ENCODE data around the gene GPR4.

GPR4 gene

GRCh38 chr19:45567609-45568008, 34.4 kb downstream of the GPR4 start:
- Histone ChIP-seq H3K36me3 (ENCODE audit: insufficient read depth, low read length) (no peaks in the 10 kb centered on the region), H3K9me3 (ENCODE audit: insufficient read depth, low read depth, low read length) (no peaks in the 10 kb centered on the region), H3K4me1 (ENCODE audit: insufficient read depth, low read length) (peaks cover 7% of the 10 kb centered on the region), H3K27me3 (ENCODE audit: insufficient read depth, low read length) (no peaks in the 10 kb centered on the region), H3K27ac (ENCODE audit: low read depth, low read length) (no peak overlapping the region), H3K9ac (ENCODE audit: low read depth, low read length) (no peak overlapping the region), H3K4me3 (ENCODE audit: low read length) (no peak overlapping the region)
- WGBS: no CpG with 5 or more reads among the region's 2 CpGs

- Histone ChIP-seq H3K4me1 (ENCODE audit: insufficient read depth, low read length) (peaks cover 7% of the 10 kb centered on the region), H3K36me3 (ENCODE audit: insufficient read depth, low read length) (no peaks in the 10 kb centered on the region), H3K27me3 (ENCODE audit: insufficient read depth, low read length) (no peaks in the 10 kb centered on the region), H3K9ac (ENCODE audit: low read depth, low read length) (no peak overlapping the region), H3K4me3 (ENCODE audit: low read length) (no peak overlapping the region), H3K27ac (ENCODE audit: low read depth, low read length) (peak overlapping the region; percentile 48; the same call in 1 of the 2 replicates), H3K9me3 (ENCODE audit: insufficient read depth, low read depth, low read length) (no peaks in the 10 kb centered on the region)
- WGBS: 15% methylated on average over 5 of the region's 5 CpGs
Measured at GRCh38 chr19:45564131-45564780, 37.8 kb downstream of the GPR4 start.

GRCh38 chr19:45560686-45561085, 41.3 kb downstream of the GPR4 start:
- Histone ChIP-seq H3K36me3 (ENCODE audit: insufficient read depth, low read length) (no peaks in the 10 kb centered on the region), H3K4me3 (ENCODE audit: low read length) (no peak overlapping the region), H3K27me3 (ENCODE audit: insufficient read depth, low read length) (no peaks in the 10 kb centered on the region), H3K9ac (ENCODE audit: low read depth, low read length) (no peak overlapping the region), H3K9me3 (ENCODE audit: insufficient read depth, low read depth, low read length) (no peaks in the 10 kb centered on the region), H3K4me1 (ENCODE audit: insufficient read depth, low read length) (peaks cover 7% of the 10 kb centered on the region), H3K27ac (ENCODE audit: low read depth, low read length) (no peak overlapping the region)
- 86% methylated on average over 11 of the region's 11 CpGs for WGBS

GRCh38 chr19:45560038-45560437, 42.0 kb downstream of the GPR4 start:
- Histone ChIP-seq H3K36me3 (ENCODE audit: insufficient read depth, low read length) (no peaks in the 10 kb centered on the region), H3K27ac (ENCODE audit: low read depth, low read length) (no peak overlapping the region), H3K4me1 (ENCODE audit: insufficient read depth, low read length) (peaks cover 7% of the 10 kb centered on the region), H3K4me3 (ENCODE audit: low read length) (no peak overlapping the region), H3K9ac (ENCODE audit: low read depth, low read length) (no peak overlapping the region), H3K9me3 (ENCODE audit: insufficient read depth, low read depth, low read length) (no peaks in the 10 kb centered on the region), H3K27me3 (ENCODE audit: insufficient read depth, low read length) (no peaks in the 10 kb centered on the region)
- 88% methylated on average over 5 of the region's 5 CpGs for WGBS

GRCh38 chr19:45558399-45558878, 43.6 kb downstream of the GPR4 start:
- Histone ChIP-seq H3K4me3 (ENCODE audit: low read length) (no peak overlapping the region), H3K27me3 (ENCODE audit: insufficient read depth, low read length) (no peaks in the 10 kb centered on the region), H3K4me1 (ENCODE audit: insufficient read depth, low read length) (no peaks in the 10 kb centered on the region; the same call in 1 of the 2 replicates), H3K9ac (ENCODE audit: low read depth, low read length) (no peak overlapping the region), H3K27ac (ENCODE audit: low read depth, low read length) (no peak overlapping the region), H3K9me3 (ENCODE audit: insufficient read depth, low read depth, low read length) (no peaks in the 10 kb centered on the region), H3K36me3 (ENCODE audit: insufficient read depth, low read length) (no peaks in the 10 kb centered on the region)
- WGBS: 48% methylated on average over 8 of the region's 10 CpGs

- H3K9me3 ChIP-seq (ENCODE audit: insufficient read depth, low read depth, low read length): no peaks in the 10 kb centered on the region
- no peak overlapping the region for H3K27ac ChIP-seq (ENCODE audit: low read depth, low read length)
- WGBS: 91% methylated on average over 5 of the region's 5 CpGs
- H3K27me3 ChIP-seq (ENCODE audit: insufficient read depth, low read length): no peaks in the 10 kb centered on the region
- H3K4me1 ChIP-seq (ENCODE audit: insufficient read depth, low read length): no peaks in the 10 kb centered on the region; the same call in 1 of the 2 replicates
- H3K9ac ChIP-seq (ENCODE audit: low read depth, low read length): no peak overlapping the region
- no peaks in the 10 kb centered on the region for H3K36me3 ChIP-seq (ENCODE audit: insufficient read depth, low read length)
- no peak overlapping the region for H3K4me3 ChIP-seq (ENCODE audit: low read length)
Measured at GRCh38 chr19:45556835-45557234, 45.2 kb downstream of the GPR4 start.

- 100% methylated on average over 1 of the region's 1 CpG for WGBS
- Histone ChIP-seq H3K9ac (ENCODE audit: low read depth, low read length) (no peak overlapping the region), H3K36me3 (ENCODE audit: insufficient read depth, low read length) (no peaks in the 10 kb centered on the region), H3K4me3 (ENCODE audit: low read length) (no peak overlapping the region), H3K9me3 (ENCODE audit: insufficient read depth, low read depth, low read length) (no peaks in the 10 kb centered on the region), H3K27me3 (ENCODE audit: insufficient read depth, low read length) (no peaks in the 10 kb centered on the region), H3K4me1 (ENCODE audit: insufficient read depth, low read length) (no peaks in the 10 kb centered on the region; the same call in 1 of the 2 replicates), H3K27ac (ENCODE audit: low read depth, low read length) (no peak overlapping the region)
Measured at GRCh38 chr19:45554481-45554880, 47.5 kb downstream of the GPR4 start.

GRCh38 chr19:45553464-45553863, 48.5 kb downstream of the GPR4 start:
- 95% methylated on average over 34 of the region's 34 CpGs for WGBS
- H3K27me3 ChIP-seq (ENCODE audit: insufficient read depth, low read length): no peaks in the 10 kb centered on the region
- H3K9me3 ChIP-seq (ENCODE audit: insufficient read depth, low read depth, low read length): no peaks in the 10 kb centered on the region
- 0 out of 2 replicates have a peak overlapping the region, but pooled peaks have one; percentile 17 for H3K9ac ChIP-seq (ENCODE audit: low read depth, low read length)
- H3K4me3 ChIP-seq (ENCODE audit: low read length): peak overlapping the region; percentile 26; the same call in 1 of the 2 replicates
- H3K4me1 ChIP-seq (ENCODE audit: insufficient read depth, low read length): no peaks in the 10 kb centered on the region; the same call in 1 of the 2 replicates
- no peaks in the 10 kb centered on the region for H3K36me3 ChIP-seq (ENCODE audit: insufficient read depth, low read length)
- no peak overlapping the region for H3K27ac ChIP-seq (ENCODE audit: low read depth, low read length)

GRCh38 chr19:45547965-45548609, 53.9 kb downstream of the GPR4 start:
- H3K4me3 ChIP-seq (ENCODE audit: low read length): no peak overlapping the region
- 74% methylated on average over 9 of the region's 9 CpGs for WGBS
- no peaks in the 10 kb centered on the region for H3K27me3 ChIP-seq (ENCODE audit: insufficient read depth, low read length)
- H3K9me3 ChIP-seq (ENCODE audit: insufficient read depth, low read depth, low read length): no peaks in the 10 kb centered on the region
- H3K27ac ChIP-seq (ENCODE audit: low read depth, low read length): no peak overlapping the region
- H3K36me3 ChIP-seq (ENCODE audit: insufficient read depth, low read length): no peaks in the 10 kb centered on the region
- no peaks in the 10 kb centered on the region for H3K4me1 ChIP-seq (ENCODE audit: insufficient read depth, low read length)
- H3K9ac ChIP-seq (ENCODE audit: low read depth, low read length): no peak overlapping the region

GRCh38 chr19:45547211-45547770, 54.7 kb downstream of the GPR4 start:
- Histone ChIP-seq H3K27me3 (ENCODE audit: insufficient read depth, low read length) (no peaks in the 10 kb centered on the region), H3K27ac (ENCODE audit: low read depth, low read length) (no peak overlapping the region), H3K4me3 (ENCODE audit: low read length) (no peak overlapping the region), H3K9ac (ENCODE audit: low read depth, low read length) (no peak overlapping the region), H3K9me3 (ENCODE audit: insufficient read depth, low read depth, low read length) (no peaks in the 10 kb centered on the region), H3K36me3 (ENCODE audit: insufficient read depth, low read length) (no peaks in the 10 kb centered on the region), H3K4me1 (ENCODE audit: insufficient read depth, low read length) (no peaks in the 10 kb centered on the region)
- 90% methylated on average over 10 of the region's 10 CpGs for WGBS

GRCh38 chr19:45542234-45542668, 59.8 kb downstream of the GPR4 start:
- Histone ChIP-seq H3K4me3 (ENCODE audit: low read length) (no peak overlapping the region), H3K36me3 (ENCODE audit: insufficient read depth, low read length) (no peaks in the 10 kb centered on the region), H3K9me3 (ENCODE audit: insufficient read depth, low read depth, low read length) (no peaks in the 10 kb centered on the region), H3K27ac (ENCODE audit: low read depth, low read length) (no peak overlapping the region), H3K9ac (ENCODE audit: low read depth, low read length) (no peak overlapping the region), H3K27me3 (ENCODE audit: insufficient read depth, low read length) (no peaks in the 10 kb centered on the region), H3K4me1 (ENCODE audit: insufficient read depth, low read length) (no peaks in the 10 kb centered on the region)
- 92% methylated on average over 7 of the region's 7 CpGs for WGBS

Measured in HUES64 (cell line).